OCI-LY7 (cell line): Measurements from ENCODE around the gene SULF2. TPM values are rescaled to one million over a fixed set of nuclear protein-coding genes. Genes with fewer than 3 reads are reported as not detected.

ENCODE experiments used
- BruUV-seq: library from RNA; stranded (reverse); fragments of 400-500 nt; replicated peaks from 2 replicates; lab custom pipeline; 2021; lab: Mats Ljungman, UMichigan
- CTCF ChIA-PET: fragments of 300-600 bp; sonication (Branson Sonifier 250); formaldehyde crosslinking; loops from one replicate; lab custom pipeline; 2022; ENCODE audit warnings: antibody characterized with exemption; ENCODE audit not compliant: unreplicated experiment; lab: Charles Lee
- POLR2A ChIA-PET: fragments of 300-600 bp; sonication (Branson Sonifier 250); formaldehyde crosslinking; loops from one replicate; lab custom pipeline; 2022; ENCODE audit warnings: antibody characterized with exemption; lab: Charles Lee
- DNase-seq: peaks from one replicate; pipeline ENCODE4 v3.0.0-alpha.2; 2015; ENCODE audit warnings: low spot score
- H2AFZ ChIP-seq: fragments of 200-600 bp; sonication (generic), shearing (Covaris generic); 2 replicates; pipeline ENCODE4 v1.6.1; 2014; ENCODE audit warnings: mild to moderate bottlenecking, antibody characterized with exemption, low read length, moderate library complexity
- H3K27ac ChIP-seq: fragments of 200-600 bp; sonication (generic); 2 replicates; pipeline ENCODE4 v1.5.1; 2014; ENCODE audit warnings: mixed run types, low read depth, mild to moderate bottlenecking, moderate library complexity, low read length, inconsistent platforms; ENCODE audit not compliant: poor library complexity, severe bottlenecking
- H3K36me3 ChIP-seq: fragments of 200-600 bp; sonication (generic); 2 replicates; pipeline ENCODE4 v1.6.1; 2014; ENCODE audit warnings: mild to moderate bottlenecking, antibody characterized with exemption, low read length, moderate library complexity, mixed read lengths; ENCODE audit not compliant: insufficient read depth
- H3K4me1 ChIP-seq: fragments of 200-600 bp; sonication (generic); 2 replicates; pipeline ENCODE4 v1.5.1; 2014; ENCODE audit warnings: mild to moderate bottlenecking, low read length; ENCODE audit not compliant: insufficient read depth, poor library complexity, severe bottlenecking
- H3K4me2 ChIP-seq: fragments of 200-600 bp; sonication (generic); 2 replicates; pipeline ENCODE4 v1.6.1; 2014; ENCODE audit warnings: mild to moderate bottlenecking, low read length
- H3K4me3 ChIP-seq: fragments of 200-600 bp; sonication (generic); 2 replicates; pipeline ENCODE4 v1.5.1; 2014; ENCODE audit warnings: mild to moderate bottlenecking, low read depth, low read length; ENCODE audit not compliant: poor library complexity, severe bottlenecking
- H3K79me2 ChIP-seq: fragments of 200-600 bp; sonication (generic); 2 replicates; pipeline ENCODE4 v1.6.1; 2016; ENCODE audit warnings: low read depth, mild to moderate bottlenecking, low read length, moderate library complexity, mixed read lengths; ENCODE audit not compliant: insufficient read depth
- H3K9me2 ChIP-seq: fragments of 200-600 bp; sonication (generic); 2 replicates; pipeline ENCODE4 v1.6.1; 2016; ENCODE audit warnings: mild to moderate bottlenecking, low read length, mixed read lengths; ENCODE audit not compliant: insufficient read depth
- H3K9me3 ChIP-seq: fragments of 200-600 bp; sonication (generic); 2 replicates; pipeline ENCODE4 v1.6.1; 2014; ENCODE audit warnings: mild to moderate bottlenecking, mixed run types, low read length, mixed read lengths
- H4K20me1 ChIP-seq: fragments of 200-600 bp; sonication (generic); 2 replicates; pipeline ENCODE4 v1.6.1; 2014; ENCODE audit warnings: mild to moderate bottlenecking, antibody characterized with exemption, low read length, moderate library complexity, mixed read lengths; ENCODE audit not compliant: insufficient read depth
- EZH2phosphoT487 ChIP-seq: fragments of 200-600 bp; sonication (generic); IDR thresholded peaks from 2 replicates; pipeline ENCODE4 v1.6.1; 2018; ENCODE audit warnings: low read depth, borderline replicate concordance, mild to moderate bottlenecking, mixed run types, antibody characterized with exemption, low read length, moderate library complexity, mixed read lengths
- intact Hi-C: fragments of 100-400 bp; cut with micrococcal nuclease; formaldehyde crosslinking; loops from one replicate; pipeline ENCODE4 v1.10.0; 2022; ENCODE audit not compliant: unreplicated experiment
- total RNA-seq, 2 experiments: library from RNA; depleted of rRNA in 1 of 2; stranded (reverse); fragments of >200 nt in 1 of 2; shearing (Covaris generic) in 1 of 2; gene quantifications; 2 replicates each; pipeline ENCODE4 v1.2.3, GENCODE V29; 2014 to 2022
- TF ChIP-seq, protein P1 (sequence below): fragments of 200-600 bp; sonication (generic); conservative IDR thresholded peaks from 2 replicates; pipeline ENCODE4 v1.5.1; 2014; ENCODE audit warnings: mild to moderate bottlenecking, antibody characterized with exemption, low read length, moderate library complexity, mixed read lengths

SULF2 gene
- total RNA-seq, 2 experiments from 2014 or later: 0.03 to 0.51 TPM

DNA sequence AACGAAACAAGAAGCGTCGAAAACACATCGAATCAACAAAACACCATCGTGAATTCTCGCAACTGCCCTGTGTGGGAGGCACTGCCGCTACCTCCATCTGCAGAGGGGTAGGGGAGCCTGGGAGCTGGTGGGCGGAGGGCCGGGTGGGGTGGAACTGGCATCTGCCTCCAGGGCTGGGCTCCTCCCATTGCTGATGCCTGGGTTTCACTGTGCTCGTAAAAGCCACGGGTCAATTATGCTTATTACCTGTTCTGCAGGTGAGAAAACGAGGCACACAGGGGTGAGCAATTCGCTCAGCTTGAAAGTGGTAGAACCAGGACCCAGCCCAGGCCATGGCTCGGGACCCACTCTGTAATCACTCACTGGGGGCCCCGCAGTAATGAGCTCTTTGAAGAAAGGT lies 16.5 kb upstream of the SULF2 start:
- Histone ChIP-seq H2AFZ (no peak overlapping the region), H3K79me2 (no peaks in the 10 kb centered on the region), H4K20me1 (no peaks in the 10 kb centered on the region), H3K4me3 (no peak overlapping the region), H3K36me3 (no peaks in the 10 kb centered on the region), H3K9me2 (no peaks in the 10 kb centered on the region), H3K4me2 (no peak overlapping the region), H3K9me3 (no peaks in the 10 kb centered on the region), H3K4me1 (no peaks in the 10 kb centered on the region), H3K27ac (no peak overlapping the region)
- DNase-seq: no peak
- POLR2A ChIA-PET: no interaction called here
- BruUV-seq: no TSS peak
- CTCF ChIA-PET: no interaction called here
- intact Hi-C loops: no loop called here
- no peak for TF ChIP-seq EZH2phosphoT487
- TF ChIP-seq, protein P1, sequence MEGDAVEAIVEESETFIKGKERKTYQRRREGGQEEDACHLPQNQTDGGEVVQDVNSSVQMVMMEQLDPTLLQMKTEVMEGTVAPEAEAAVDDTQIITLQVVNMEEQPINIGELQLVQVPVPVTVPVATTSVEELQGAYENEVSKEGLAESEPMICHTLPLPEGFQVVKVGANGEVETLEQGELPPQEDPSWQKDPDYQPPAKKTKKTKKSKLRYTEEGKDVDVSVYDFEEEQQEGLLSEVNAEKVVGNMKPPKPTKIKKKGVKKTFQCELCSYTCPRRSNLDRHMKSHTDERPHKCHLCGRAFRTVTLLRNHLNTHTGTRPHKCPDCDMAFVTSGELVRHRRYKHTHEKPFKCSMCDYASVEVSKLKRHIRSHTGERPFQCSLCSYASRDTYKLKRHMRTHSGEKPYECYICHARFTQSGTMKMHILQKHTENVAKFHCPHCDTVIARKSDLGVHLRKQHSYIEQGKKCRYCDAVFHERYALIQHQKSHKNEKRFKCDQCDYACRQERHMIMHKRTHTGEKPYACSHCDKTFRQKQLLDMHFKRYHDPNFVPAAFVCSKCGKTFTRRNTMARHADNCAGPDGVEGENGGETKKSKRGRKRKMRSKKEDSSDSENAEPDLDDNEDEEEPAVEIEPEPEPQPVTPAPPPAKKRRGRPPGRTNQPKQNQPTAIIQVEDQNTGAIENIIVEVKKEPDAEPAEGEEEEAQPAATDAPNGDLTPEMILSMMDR: no peak

- Histone ChIP-seq H3K4me3 (no peak overlapping the region), H3K4me1 (no peaks in the 10 kb centered on the region), H3K27ac (no peak overlapping the region), H3K36me3 (no peaks in the 10 kb centered on the region), H3K9me3 (no peaks in the 10 kb centered on the region), H3K9me2 (no peaks in the 10 kb centered on the region), H4K20me1 (no peaks in the 10 kb centered on the region), H3K79me2 (no peaks in the 10 kb centered on the region), H3K4me2 (no peak overlapping the region), H2AFZ (no peak overlapping the region)
- no TSS peak for BruUV-seq
- ChIA-PET CTCF (no interaction called here), POLR2A (no interaction called here)
- DNase-seq: no peak
- TF ChIP-seq, protein P1: no peak
- TF ChIP-seq EZH2phosphoT487: no peak
- intact Hi-C loops: no loop called here
Observed at GRCh38 chr20:47801079-47801478, 15.8 kb upstream of the SULF2 start.

- Histone ChIP-seq H3K79me2 (no peaks in the 10 kb centered on the region), H3K9me3 (no peaks in the 10 kb centered on the region), H3K4me1 (no peaks in the 10 kb centered on the region), H3K4me2 (no peak overlapping the region), H3K4me3 (no peak overlapping the region), H2AFZ (no peak overlapping the region), H3K9me2 (no peaks in the 10 kb centered on the region), H4K20me1 (no peaks in the 10 kb centered on the region), H3K36me3 (no peaks in the 10 kb centered on the region), H3K27ac (no peak overlapping the region)
- intact Hi-C loops: no loop called here
- BruUV-seq: no TSS peak
- TF ChIP-seq, protein P1: no peak
- no peak for TF ChIP-seq EZH2phosphoT487
- CTCF ChIA-PET: no interaction called here
- no peak for DNase-seq
- POLR2A ChIA-PET: no interaction called here
Observed at GRCh38 chr20:47800623-47801022, 15.3 kb upstream of the SULF2 start.
